ENCODE data around the gene NECTIN4.

DNA sequence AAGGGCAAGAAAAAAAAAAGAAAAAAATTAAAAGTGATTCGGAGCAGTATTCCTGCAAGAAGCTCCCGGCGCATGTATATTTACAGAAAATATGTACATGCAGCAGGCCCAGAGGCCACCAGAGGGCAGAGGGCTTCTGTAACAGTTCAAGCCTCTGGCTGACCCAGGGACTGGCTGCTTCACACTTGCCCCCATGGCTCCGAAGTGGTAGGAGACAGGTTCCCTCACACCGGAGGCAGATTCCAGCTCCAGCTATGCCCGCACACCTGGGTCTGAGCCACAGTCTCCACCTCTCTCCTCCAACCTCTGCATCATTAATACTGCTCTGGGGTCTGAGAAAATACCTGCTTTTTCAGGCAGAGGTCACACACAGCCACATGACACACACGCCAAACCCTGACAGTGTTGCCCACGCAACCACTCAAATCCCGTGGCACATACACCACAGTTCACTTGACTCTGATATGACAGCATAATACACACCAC, 17.4 kb downstream of the NECTIN4 start:
- TF ChIP-seq, protein P1, sequence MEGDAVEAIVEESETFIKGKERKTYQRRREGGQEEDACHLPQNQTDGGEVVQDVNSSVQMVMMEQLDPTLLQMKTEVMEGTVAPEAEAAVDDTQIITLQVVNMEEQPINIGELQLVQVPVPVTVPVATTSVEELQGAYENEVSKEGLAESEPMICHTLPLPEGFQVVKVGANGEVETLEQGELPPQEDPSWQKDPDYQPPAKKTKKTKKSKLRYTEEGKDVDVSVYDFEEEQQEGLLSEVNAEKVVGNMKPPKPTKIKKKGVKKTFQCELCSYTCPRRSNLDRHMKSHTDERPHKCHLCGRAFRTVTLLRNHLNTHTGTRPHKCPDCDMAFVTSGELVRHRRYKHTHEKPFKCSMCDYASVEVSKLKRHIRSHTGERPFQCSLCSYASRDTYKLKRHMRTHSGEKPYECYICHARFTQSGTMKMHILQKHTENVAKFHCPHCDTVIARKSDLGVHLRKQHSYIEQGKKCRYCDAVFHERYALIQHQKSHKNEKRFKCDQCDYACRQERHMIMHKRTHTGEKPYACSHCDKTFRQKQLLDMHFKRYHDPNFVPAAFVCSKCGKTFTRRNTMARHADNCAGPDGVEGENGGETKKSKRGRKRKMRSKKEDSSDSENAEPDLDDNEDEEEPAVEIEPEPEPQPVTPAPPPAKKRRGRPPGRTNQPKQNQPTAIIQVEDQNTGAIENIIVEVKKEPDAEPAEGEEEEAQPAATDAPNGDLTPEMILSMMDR (IDR thresholded peaks at IDR 0.05; ENCODE audit: insufficient read depth, low read length, poor library complexity, severe bottlenecking) = peak; percentile 30
- TF ChIP-seq EZH2phosphoT487 (conservative IDR thresholded peaks at IDR 0.05; ENCODE audit: low read length) = no peak
